ENCODE data around the gene FAM13A.

DNA sequence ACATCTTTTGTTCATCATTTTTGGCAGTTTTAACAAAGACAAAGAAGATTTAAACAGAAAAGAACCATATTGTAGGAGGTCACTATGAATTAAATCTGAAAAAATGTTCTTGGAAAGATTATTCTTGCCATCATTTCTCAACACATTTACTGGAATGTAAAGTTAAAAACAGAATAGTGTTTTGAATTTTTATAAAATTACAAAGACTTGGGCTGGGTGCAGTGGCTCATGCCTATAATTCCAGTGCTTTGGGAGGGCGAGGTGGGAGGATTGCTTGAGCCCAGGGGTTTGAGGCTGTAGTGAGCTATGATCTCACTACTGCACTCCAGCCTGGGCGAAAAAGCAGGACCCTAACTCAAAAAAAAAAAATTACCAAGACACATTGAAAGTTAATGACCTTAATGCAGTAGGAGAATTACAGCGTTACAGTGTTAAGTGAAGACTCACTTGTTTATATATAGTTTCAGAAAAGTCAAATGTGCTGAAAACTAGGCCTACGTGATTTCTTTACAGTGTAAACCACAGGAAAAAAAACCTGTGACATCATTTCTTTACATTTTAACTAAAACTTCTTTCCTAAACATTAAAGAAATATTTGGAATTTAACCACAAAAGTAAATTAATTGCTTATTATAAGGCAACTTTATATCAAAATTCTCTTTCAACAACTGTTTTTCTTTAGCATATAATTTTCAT lies 7.9 kb downstream of the FAM13A start:
- TF ChIP-seq CTCF (conservative IDR thresholded peaks at IDR 0.05) (no peak), EZH2 (IDR thresholded peaks at IDR 0.05; ENCODE audit: low read depth) (no peak)

Data from PC-9 (cell line).